HG03432 (cell line): ENCODE data around the gene PPP1R7.

Experiments used
- ATAC-seq: cut with Tn5 transposase; IDR thresholded peaks from one replicate; pipeline ENCODE4 v1.9.1; 2021; ENCODE audit warnings: mild to moderate bottlenecking, moderate library complexity; ENCODE audit not compliant: unreplicated experiment

PPP1R7 gene

GRCh38 chr2:241118737-241119505, 31.3 kb upstream of the PPP1R7 start:
- no peak for ATAC-seq

GRCh38 chr2:241120440-241120839, 29.8 kb upstream of the PPP1R7 start:
- no peak for ATAC-seq

GRCh38 chr2:241121008-241121407, 29.3 kb upstream of the PPP1R7 start:
- no peak for ATAC-seq

DNA sequence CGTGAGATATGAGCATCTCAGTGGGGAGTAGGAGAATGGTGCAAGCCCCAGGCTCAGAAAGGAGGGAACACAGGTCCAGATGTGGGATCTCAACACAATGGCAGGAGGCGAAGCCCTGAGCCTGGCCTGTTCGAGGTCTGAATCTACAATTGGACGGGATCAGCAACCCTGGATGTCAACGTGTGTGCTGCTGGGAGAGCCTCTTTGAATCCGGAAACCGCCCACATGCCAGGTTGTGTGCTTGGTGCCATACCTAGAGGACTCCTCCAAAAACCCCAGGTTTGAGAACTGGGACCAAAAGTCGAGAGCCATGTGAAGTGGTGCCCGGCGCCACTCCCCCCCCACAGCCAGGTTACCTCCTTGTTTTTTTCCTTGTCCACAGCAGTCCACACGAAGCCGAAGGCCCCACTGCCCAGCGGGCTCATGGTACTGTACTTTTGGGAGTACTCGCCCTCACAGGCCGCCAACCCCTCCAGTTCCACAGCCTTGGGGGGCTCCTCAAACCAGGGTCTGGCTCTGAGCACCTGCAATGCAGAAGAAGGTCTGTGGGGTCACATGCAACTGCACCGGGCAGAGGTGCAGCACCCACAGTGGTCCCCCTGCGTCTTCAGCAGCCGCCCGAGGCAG, 27.8 kb upstream of the PPP1R7 start:
- no peak for ATAC-seq

DNA sequence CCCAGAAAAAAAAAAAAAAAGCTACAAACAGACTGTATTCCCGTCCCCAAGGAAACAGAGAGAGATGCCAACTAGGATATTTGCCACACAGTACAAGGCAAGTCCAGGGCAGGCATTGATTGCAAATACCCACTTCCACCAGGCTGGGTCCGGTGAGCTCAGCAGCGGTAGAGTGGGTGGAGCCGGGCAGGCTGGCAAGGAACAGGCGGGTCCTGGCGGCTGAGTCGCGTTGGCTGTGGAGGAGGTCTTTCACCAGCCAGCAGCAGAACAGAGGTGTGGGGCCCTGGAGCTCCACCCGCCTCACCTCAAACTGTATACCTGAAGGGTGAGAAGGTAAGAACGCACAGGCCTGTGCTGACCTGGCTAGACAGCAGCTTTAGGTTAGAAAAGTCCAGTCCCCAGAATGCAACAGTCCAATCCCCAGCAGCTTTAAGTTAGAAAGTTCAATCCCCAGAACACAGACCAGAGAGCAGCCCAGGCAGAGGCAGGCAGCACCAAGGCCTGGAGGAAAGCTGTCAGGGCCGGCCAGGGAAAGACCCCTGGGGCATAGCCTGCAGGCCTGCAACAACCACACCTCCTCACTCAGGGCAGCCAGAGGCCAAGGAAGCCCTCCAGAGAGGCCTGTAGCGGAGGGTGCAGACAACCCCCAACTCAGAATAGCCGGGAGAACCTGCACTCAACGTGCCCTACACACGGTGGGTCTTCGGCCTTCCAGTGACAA, 26.3 kb upstream of the PPP1R7 start:
- ATAC-seq, result no peak

DNA sequence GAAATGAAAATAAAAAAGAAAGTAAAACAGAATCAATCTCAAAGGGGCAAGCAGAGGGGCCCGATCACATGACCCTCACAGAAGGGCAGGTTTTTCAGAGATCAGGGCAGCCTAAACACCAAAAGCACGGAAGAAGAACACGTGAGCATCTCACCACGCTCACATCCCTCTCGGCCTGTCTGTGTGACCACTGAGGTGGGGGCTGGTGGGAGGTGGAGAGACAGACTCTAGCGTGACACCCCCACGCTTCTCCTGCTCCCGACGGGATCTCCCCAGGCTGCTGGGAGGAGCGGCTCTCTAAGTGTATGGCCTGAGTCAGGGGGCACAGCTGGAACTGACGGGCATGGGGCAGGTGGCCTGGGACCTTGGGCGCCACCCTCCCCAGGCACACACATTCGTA, 24.6 kb upstream of the PPP1R7 start:
- no peak for ATAC-seq

DNA sequence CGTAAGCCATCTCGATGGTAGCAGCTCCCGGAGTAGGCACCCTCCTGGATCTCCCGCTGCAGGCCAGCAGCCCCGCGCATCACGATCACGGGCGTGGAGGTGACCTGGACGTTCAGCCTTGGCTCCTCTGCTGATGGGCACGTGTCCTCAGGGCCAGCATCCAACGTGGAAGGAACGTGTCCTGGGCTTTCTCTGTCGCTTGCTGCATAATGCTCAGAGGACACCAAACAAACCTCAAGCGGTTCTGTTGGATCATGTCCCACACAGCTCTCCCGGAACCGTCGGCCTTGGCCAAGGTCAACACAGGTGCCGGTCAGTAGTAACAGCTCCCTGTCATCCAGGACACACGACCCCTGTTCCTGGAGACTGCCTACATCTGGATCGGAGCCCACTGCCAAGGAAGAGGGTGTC, 24.1 kb upstream of the PPP1R7 start:
- ATAC-seq, result no peak

- no peak for ATAC-seq
Measured at GRCh38 chr2:241126771-241127202, 23.5 kb upstream of the PPP1R7 start.

GRCh38 chr2:241128266-241128665, 22.0 kb upstream of the PPP1R7 start:
- ATAC-seq, result no peak

DNA sequence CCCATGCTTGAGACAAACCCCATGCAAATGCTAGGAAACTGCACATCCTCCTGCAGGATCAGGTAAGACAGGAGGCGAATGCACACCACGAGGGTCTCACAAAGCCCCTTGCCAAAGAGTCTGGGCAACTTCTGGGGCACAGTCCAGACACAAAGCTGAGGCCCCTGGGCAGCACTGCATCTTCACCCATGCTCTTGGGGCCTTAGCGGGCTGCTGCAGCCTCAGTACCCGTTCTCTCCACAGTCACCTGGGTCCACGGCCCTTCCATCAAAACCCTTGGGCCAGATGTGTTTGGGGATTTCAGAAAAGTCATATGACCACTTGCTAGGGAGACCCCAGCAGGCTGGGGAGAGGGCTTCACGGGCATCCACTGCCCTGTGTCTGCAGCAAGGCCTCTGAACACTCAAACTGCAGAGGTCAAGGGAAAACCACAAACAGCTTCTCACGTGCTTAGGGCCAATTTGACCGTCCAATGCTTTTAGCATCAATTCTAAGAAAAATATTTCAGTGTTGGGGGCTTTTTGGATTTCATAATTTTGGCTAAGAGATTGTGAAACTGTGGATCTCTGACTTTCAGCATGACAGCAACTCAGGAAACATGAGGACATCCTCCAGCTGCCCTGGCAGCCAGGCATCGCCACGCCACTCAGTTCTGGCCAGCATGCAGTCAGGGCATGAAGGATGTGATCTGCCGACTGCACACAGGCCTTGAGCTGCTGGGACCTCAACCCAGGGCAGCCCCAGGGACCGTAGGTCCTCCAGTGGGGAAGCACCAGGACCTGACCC, 21.0 kb upstream of the PPP1R7 start:
- ATAC-seq, result no peak

- no peak for ATAC-seq
Measured at GRCh38 chr2:241130316-241130715, 20.0 kb upstream of the PPP1R7 start.

DNA sequence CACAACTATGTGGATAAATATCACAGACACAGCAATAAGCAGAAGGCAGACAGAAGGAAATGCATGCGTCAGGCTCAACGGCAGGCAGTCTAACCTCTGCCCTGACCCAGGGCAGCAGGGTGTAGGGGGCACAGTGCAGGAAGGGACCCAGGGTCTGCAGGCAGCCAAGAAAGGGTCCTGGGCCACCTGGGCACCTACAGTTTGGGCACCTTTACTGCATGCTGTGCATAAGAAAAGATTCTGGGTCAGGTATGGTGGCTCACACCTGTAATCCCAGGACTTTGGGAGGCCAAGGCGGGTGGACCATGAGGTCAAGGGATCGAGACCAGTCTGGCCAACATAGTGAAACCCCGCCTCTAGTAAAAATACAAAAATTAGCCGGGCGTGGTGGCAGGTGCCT, 18.7 kb upstream of the PPP1R7 start:
- no peak for ATAC-seq

- no peak for ATAC-seq
Measured at GRCh38 chr2:241132538-241133435, 17.5 kb upstream of the PPP1R7 start.

DNA sequence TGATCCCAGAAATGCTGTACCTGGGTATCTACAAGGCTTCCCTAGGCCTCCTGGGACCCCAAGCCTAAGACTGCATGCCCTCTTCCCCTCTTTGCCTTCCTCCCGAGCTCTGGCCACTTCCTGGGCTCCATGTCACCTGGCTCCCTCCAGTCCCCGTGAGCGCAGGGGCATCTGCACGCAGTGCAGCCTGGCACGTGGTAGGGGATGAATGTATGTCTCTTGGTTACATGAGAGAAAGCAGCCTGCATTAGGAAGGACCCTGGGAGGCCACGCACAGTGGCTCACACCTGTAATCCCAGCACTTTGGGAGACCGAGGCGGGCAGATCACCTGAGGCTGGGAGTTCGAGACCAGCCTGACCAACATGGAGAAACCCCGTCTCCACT, 16.8 kb upstream of the PPP1R7 start:
- ATAC-seq, result no peak

GRCh38 chr2:241134711-241135110, 15.6 kb upstream of the PPP1R7 start:
- no peak for ATAC-seq

- ATAC-seq, result no peak
Measured at GRCh38 chr2:241135737-241136136, 14.5 kb upstream of the PPP1R7 start.

DNA sequence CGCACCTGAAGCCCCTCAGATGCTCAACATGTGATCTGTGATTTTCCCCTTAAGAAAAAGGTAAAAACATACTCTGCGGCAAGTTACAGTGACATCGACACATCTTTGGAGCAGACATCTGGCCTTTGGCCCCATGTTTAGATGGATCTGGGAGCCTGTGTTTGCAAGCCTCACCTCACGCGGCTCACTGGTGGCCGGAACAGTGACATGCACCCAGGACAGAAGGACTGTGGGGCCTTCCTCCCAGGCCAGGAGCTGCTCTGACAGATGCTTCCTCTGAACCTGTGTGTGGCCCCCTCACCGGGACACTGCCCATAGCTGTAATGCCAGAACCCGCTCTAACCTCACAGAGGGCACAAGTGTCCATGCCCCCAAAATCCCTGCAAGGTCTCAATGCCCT, 14.1 kb upstream of the PPP1R7 start:
- no peak for ATAC-seq

DNA sequence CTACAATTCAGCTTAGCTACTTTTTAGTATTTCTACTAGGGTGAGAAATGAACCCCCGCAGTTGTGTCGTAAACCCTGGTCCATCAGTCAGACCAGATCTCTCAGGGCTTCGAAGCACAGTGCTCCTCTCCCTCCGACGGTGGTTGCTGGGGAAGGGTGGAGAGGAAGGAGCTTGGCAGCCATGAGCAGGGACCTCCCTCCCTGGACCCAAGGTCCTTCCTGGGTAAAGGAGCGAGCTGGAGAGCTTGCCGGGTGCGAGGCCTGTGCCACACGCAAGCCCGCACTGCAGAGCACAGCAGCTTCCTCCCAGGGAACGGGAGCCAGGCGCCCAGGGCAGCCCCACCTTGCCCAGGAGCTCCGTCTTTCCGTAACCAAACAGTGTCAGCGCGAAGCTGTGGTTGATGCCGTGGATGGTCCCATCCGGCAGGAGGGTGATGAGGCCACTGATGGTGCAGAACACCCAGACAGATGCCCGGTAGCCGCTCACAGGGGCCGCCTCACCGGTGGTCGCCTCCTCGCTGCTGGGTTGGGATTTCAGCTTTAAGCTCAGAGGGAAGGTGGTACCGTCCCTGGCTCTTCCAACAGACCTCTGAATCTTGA, 13.5 kb upstream of the PPP1R7 start:
- ATAC-seq, result no peak

DNA sequence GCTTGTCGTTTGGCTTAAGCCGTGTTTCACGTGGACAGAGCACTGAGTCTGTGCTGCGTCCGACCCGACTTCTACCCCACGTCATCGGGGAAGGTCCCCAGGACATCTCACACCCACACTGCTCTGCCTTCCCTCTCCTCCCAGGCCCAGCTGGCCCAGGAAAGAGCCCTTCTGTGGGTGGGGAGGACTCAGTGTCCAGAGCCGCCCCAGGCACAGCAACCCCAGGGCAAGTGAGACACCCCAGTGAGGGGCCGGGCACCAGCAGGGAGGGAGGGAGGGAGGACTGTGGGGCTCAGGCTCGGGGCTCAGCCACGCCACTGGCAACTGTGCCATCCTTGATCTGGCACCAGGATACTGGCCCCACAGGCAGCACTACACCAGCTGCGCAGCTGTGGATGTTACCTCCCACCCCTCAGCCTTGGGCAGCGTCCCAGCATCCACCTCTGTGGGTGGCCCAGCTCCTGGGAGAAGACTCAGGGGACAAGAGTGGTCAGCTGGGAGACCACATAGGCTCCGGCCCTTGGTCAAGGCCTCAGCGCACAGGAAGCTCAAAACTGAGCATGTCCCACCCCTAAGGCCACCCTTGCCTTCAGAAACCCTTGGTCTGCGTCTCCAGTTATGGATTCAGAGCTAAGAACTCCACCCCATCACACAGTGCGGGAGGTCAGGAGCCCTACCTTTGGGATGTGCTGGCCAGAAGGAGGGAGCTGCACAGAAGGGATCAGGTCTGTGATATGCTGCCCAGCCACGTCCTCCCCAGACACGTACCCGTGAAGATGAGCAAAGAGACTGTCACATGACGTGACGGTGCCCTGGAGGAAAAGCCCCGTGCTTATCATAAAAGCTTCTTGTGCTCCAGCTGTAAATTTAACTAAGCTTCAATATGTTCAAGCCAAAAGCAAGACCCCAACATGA, 12.7 kb upstream of the PPP1R7 start:
- no peak for ATAC-seq
